Transverse colon (tissue), 3 donors: ENCODE results near the gene PTGIS.

Experiments
- EP300 ChIP-seq: sonication (generic); formaldehyde crosslinking; IDR thresholded peaks from one replicate; pipeline ENCODE4 v1.6.1; 2017; ENCODE audit warnings: antibody characterized with exemption, low read depth
- POLR2AphosphoS5 ChIP-seq, 3 donors: sonication (generic); formaldehyde crosslinking; IDR thresholded peaks; one replicate each; pipeline ENCODE4 v1.6.1; 2016; ENCODE audit warnings: antibody characterized with exemption in 3 of 3

GRCh38 chr20:49519212-49519712, 48.7 kb downstream of the PTGIS start:
- TF ChIP-seq EP300 (no peak), POLR2AphosphoS5 (IDR thresholded peaks at IDR 0.05) (no peak)
